ENCODE measurements around the gene MOGAT3.

- no peak for TF ChIP-seq POLR2A (IDR thresholded peaks at IDR 0.05)
- no peak for TF ChIP-seq CTCF (IDR thresholded peaks at IDR 0.05)
- no peak for TF ChIP-seq EP300 (IDR thresholded peaks at IDR 0.05)
Measured at GRCh38 chr7:101216860-101217387, 16.1 kb upstream of the MOGAT3 start.

All from gastroesophageal sphincter (tissue), 3 donors.